WTC11 (cell line): Measurements from ENCODE around the gene DUSP22. TPM values are rescaled to one million over a fixed set of nuclear protein-coding genes. Genes with fewer than 3 reads are reported as not detected.

Source experiments
- ATAC-seq: fragments of 200-7000 bp; cut with Tn5 transposase; 2 replicates; pipeline ENCODE4 v1.10.0; 2021; ENCODE audit warnings: mild to moderate bottlenecking, moderate library complexity
- CTCF ChIA-PET: fragments of 300-600 bp; sonication (Branson Sonifier 250); formaldehyde crosslinking; loops from one replicate; lab custom pipeline; 2021; ENCODE audit warnings: antibody characterized with exemption; lab: Charles Lee
- POLR2A ChIA-PET: fragments of 350-600 bp; sonication (Branson Sonifier 250); formaldehyde crosslinking; loops from one replicate; lab custom pipeline; 2021; ENCODE audit warnings: antibody characterized with exemption; lab: Charles Lee
- DNase-seq: peaks from one replicate; pipeline ENCODE4 v3.0.0; 2021; ENCODE audit warnings: low spot score
- H3K27ac Mint-ChIP-seq: 2 replicates; pipeline ENCODE4 v1.8.0; 2021; ENCODE audit warnings: mixed read lengths
- H3K27me3 Mint-ChIP-seq: 2 replicates; pipeline ENCODE4 v1.8.0; 2021; ENCODE audit warnings: low read depth, mild to moderate bottlenecking, moderate library complexity, mixed read lengths
- H3K36me3 Mint-ChIP-seq: 2 replicates; pipeline ENCODE4 v1.8.0; 2021; ENCODE audit warnings: mixed read lengths
- H3K4me1 Mint-ChIP-seq: 2 replicates; pipeline ENCODE4 v1.8.0; 2022; ENCODE audit warnings: mixed read lengths
- H3K4me3 Mint-ChIP-seq: 2 replicates; pipeline ENCODE4 v1.8.0; 2021; ENCODE audit warnings: mild to moderate bottlenecking, moderate library complexity, mixed read lengths
- H3K9me3 Mint-ChIP-seq: 2 replicates; pipeline ENCODE4 v1.8.0; 2021; ENCODE audit warnings: mixed read lengths
- ATF1 ChIP-seq: sonication (generic); formaldehyde crosslinking; IDR thresholded peaks from 2 replicates; pipeline ENCODE4 v1.8.1; 2023; ENCODE audit warnings: mild to moderate bottlenecking, moderate library complexity, missing genetic modification reagents
- CREM ChIP-seq: sonication (generic); formaldehyde crosslinking; IDR thresholded peaks from 2 replicates; pipeline ENCODE4 v1.8.1; 2022; ENCODE audit warnings: mild to moderate bottlenecking, missing genetic modification reagents, moderate library complexity
- CTCF ChIP-seq: fragments of 200-600 bp; IDR thresholded peaks from 2 replicates; pipeline ENCODE4 v1.8.0; 2022; ENCODE audit warnings: antibody characterized with exemption
- E2F1 ChIP-seq: sonication (generic); formaldehyde crosslinking; IDR thresholded peaks from 2 replicates; pipeline ENCODE4 v1.8.0; 2022; ENCODE audit warnings: mild to moderate bottlenecking, missing genetic modification reagents
- FOXP1 ChIP-seq: sonication (generic); formaldehyde crosslinking; IDR thresholded peaks from 2 replicates; pipeline ENCODE4 v1.8.0; 2022; ENCODE audit warnings: missing genetic modification reagents, mild to moderate bottlenecking, moderate library complexity, borderline replicate concordance
- GTF2I ChIP-seq: fragments of 250-450 bp; sonication (Bioruptor Pico); conservative IDR thresholded peaks from 2 replicates; pipeline ENCODE4 v1.4.0; 2021; ENCODE audit warnings: mild to moderate bottlenecking
- IRF2 ChIP-seq: sonication (generic); formaldehyde crosslinking; IDR thresholded peaks from 2 replicates; pipeline ENCODE4 v1.8.0; 2022; ENCODE audit warnings: low read depth, missing genetic modification reagents, borderline replicate concordance
- MLX ChIP-seq: sonication (generic); formaldehyde crosslinking; IDR thresholded peaks from 2 replicates; pipeline ENCODE4 v1.8.1; 2023; ENCODE audit warnings: mild to moderate bottlenecking, missing genetic modification reagents, moderate library complexity
- NR2C2 ChIP-seq: sonication (generic); formaldehyde crosslinking; IDR thresholded peaks from 2 replicates; pipeline ENCODE4 v1.8.0; 2022; ENCODE audit warnings: mild to moderate bottlenecking, missing genetic modification reagents
- NR3C1 ChIP-seq: sonication (generic); formaldehyde crosslinking; conservative IDR thresholded peaks from 2 replicates; pipeline ENCODE4 v1.8.1; 2023; ENCODE audit warnings: low read depth, mild to moderate bottlenecking, missing genetic modification reagents
- OVOL2 ChIP-seq: fragments of 250-450 bp; sonication (Bioruptor Pico); IDR thresholded peaks from 2 replicates; pipeline ENCODE4 v1.9.0; 2021; ENCODE audit warnings: mild to moderate bottlenecking, borderline replicate concordance
- PRDM15 ChIP-seq: sonication (generic); formaldehyde crosslinking; IDR thresholded peaks from 2 replicates; pipeline ENCODE4 v1.8.0; 2022; ENCODE audit warnings: missing genetic modification reagents
- PRRX2 ChIP-seq: fragments of 250-450 bp; sonication (Bioruptor Pico); IDR thresholded peaks from 2 replicates; pipeline ENCODE4 v1.8.0; 2021; ENCODE audit warnings: mild to moderate bottlenecking
- RORB ChIP-seq: fragments of 250-450 bp; sonication (Bioruptor Pico); IDR thresholded peaks from 2 replicates; pipeline ENCODE4 v1.9.0; 2021; ENCODE audit warnings: mild to moderate bottlenecking
- TEAD4 ChIP-seq: sonication (generic); formaldehyde crosslinking; IDR thresholded peaks from 2 replicates; pipeline ENCODE4 v1.8.0; 2022; ENCODE audit warnings: mild to moderate bottlenecking, missing genetic modification reagents
- TP53 ChIP-seq: sonication (generic); formaldehyde crosslinking; IDR thresholded peaks from 2 replicates; pipeline ENCODE4 v1.8.1; 2023; ENCODE audit warnings: mild to moderate bottlenecking, missing genetic modification reagents
- USF2 ChIP-seq: sonication (generic); formaldehyde crosslinking; IDR thresholded peaks from 2 replicates; pipeline ENCODE4 v1.8.1; 2023; ENCODE audit warnings: mild to moderate bottlenecking, missing genetic modification reagents, moderate library complexity
- ZBTB43 ChIP-seq: sonication (generic); formaldehyde crosslinking; IDR thresholded peaks from 2 replicates; pipeline ENCODE4 v1.8.1; 2023; ENCODE audit warnings: mild to moderate bottlenecking, missing genetic modification reagents
- ZNF317 ChIP-seq: sonication (generic); formaldehyde crosslinking; IDR thresholded peaks from 2 replicates; pipeline ENCODE4 v1.8.1; 2023; ENCODE audit warnings: low read depth, mild to moderate bottlenecking, moderate library complexity, missing genetic modification reagents, borderline replicate concordance
- total RNA-seq: library from RNA; stranded (reverse); gene quantifications from 3 replicates; pipeline ENCODE4 v1.2.3, GENCODE V29; 2021

Gene DUSP22
- total RNA-seq, 1 experiment from 2014 or later: 38.5 TPM

- TF ChIP-seq TEAD4 (CRISPR knock-in tag): no peak
Measured at GRCh38 chr6:366389-367297, 74.4 kb downstream of the DUSP22 start (continued).

GRCh38 chr6:367298-367794, 75.1 kb downstream of the DUSP22 start:
- peaks cover 71% of the 10 kb centered on the region for H3K36me3 Mint-ChIP-seq
- TF ChIP-seq ZBTB43 (CRISPR knock-in tag): no peak
- TF ChIP-seq PRRX2 (CRISPR knock-in tag): no peak
- no peak for TF ChIP-seq FOXP1 (CRISPR knock-in tag)
- TF ChIP-seq E2F1 (CRISPR knock-in tag): no peak
- TF ChIP-seq PRDM15 (CRISPR knock-in tag): no peak
- TF ChIP-seq RORB (CRISPR knock-in tag): no peak
- TF ChIP-seq CREM (CRISPR knock-in tag): no peak
- no peak for TF ChIP-seq USF2 (CRISPR knock-in tag)
- no peak for TF ChIP-seq CTCF
- no peak for TF ChIP-seq ZNF317 (CRISPR knock-in tag)
- no peak for TF ChIP-seq NR2C2 (CRISPR knock-in tag)
- TF ChIP-seq NR3C1 (CRISPR knock-in tag): no peak
- no peak for TF ChIP-seq GTF2I
- no peak for TF ChIP-seq MLX
- TF ChIP-seq IRF2: no peak
- TF ChIP-seq ATF1 (CRISPR knock-in tag): no peak
- no peak for TF ChIP-seq TP53 (CRISPR knock-in tag)
- no peak for TF ChIP-seq OVOL2 (CRISPR knock-in tag)
- TF ChIP-seq, all 79 proteins: peak for 0
- Mint-ChIP-seq H3K27ac (no peak overlapping the region), H3K9me3 (peaks cover 71% of the 10 kb centered on the region), H3K4me1 (no peaks in the 10 kb centered on the region), H3K27me3 (peaks cover 24% of the 10 kb centered on the region), H3K4me3 (no peak overlapping the region)
- DNase-seq (no peak), ATAC-seq (no peak)
- ChIA-PET POLR2A (no interaction called here), CTCF (no interaction called here)
